Heart left ventricle (tissue), 16 donors: Measurements from ENCODE around the gene DCX. TPM values are rescaled to one million over a fixed set of nuclear protein-coding genes. Genes with fewer than 3 reads are reported as not detected.
A peak's percentile ranks its signal among the peaks of the same experiment; 100 is the strongest.

Experiments used
- ATAC-seq, 4 donors: fragments of 200-7000 bp; cut with Tn5 transposase; one replicate each; pipeline ENCODE4 v1.9.1; 2020 to 2022; ENCODE audit warnings: moderate library complexity in 4 of 4, mild to moderate bottlenecking in 3 of 4, moderate number of reproducible peaks in 1 of 4
- DNase-seq, 5 donors: peaks; one replicate each; pipeline ENCODE4 v3.0.0-alpha.2; 2020
- H3K27ac ChIP-seq, 12 donors: fragments of 200-600 bp; sonication (generic) in 4 of 12; one replicate each; pipeline versions ENCODE4 v1.5.0 to v1.8.0; 2016 to 2022; ENCODE audit warnings: mild to moderate bottlenecking in 2 of 12
- H3K27me3 ChIP-seq, 9 donors: fragments of 200-600 bp; sonication (generic) in 2 of 9; one replicate each; pipeline versions ENCODE4 v1.5.1 to v1.8.0; 2016 to 2022; ENCODE audit warnings: mild to moderate bottlenecking in 3 of 9
- H3K36me3 ChIP-seq, 9 donors: fragments of 200-600 bp; sonication (generic) in 2 of 9; one replicate each; pipeline versions ENCODE4 v1.5.0 to v1.8.0; 2018 to 2022; ENCODE audit warnings: mild to moderate bottlenecking in 2 of 9
- H3K4me1 ChIP-seq, 12 donors: fragments of 200-600 bp; sonication (generic) in 4 of 12; one replicate each; pipeline versions ENCODE4 v1.5.0 to v1.8.0; 2016 to 2022; ENCODE audit warnings: mild to moderate bottlenecking in 3 of 12
- H3K4me3 ChIP-seq, 12 donors: fragments of 200-600 bp; sonication (generic) in 4 of 12; one replicate each; pipeline versions ENCODE4 v1.5.0 to v1.8.0; 2017 to 2022; ENCODE audit warnings: mild to moderate bottlenecking in 9 of 12, moderate library complexity in 4 of 12
- H3K9me3 ChIP-seq, 12 donors: fragments of 200-600 bp; sonication (generic) in 4 of 12; one replicate each; pipeline versions ENCODE4 v1.5.0 to v1.8.0; 2016 to 2022; ENCODE audit warnings: mild to moderate bottlenecking in 1 of 12
- POLR2A ChIP-seq, 2 donors: fragments of 450-650 bp; IDR thresholded peaks; one replicate each; pipeline ENCODE4 v1.6.1; 2017; ENCODE audit warnings: antibody characterized with exemption in 2 of 2, mild to moderate bottlenecking in 2 of 2, moderate library complexity in 2 of 2
- WGBS, 4 donors: extraction: QIAGEN DNeasy Blood & Tissue Kit in 2 of 4; methylation state at CpG; one replicate each; pipeline versions ENCODE4 v1.1.5 to v1.1.7; 2013 to 2018; 5-methylcytosine and 5-hydroxymethylcytosine counted together
- intact Hi-C, 10 donors: fragments of 100-400 bp; cut with DNase I; formaldehyde crosslinking; loops; one replicate each; pipeline versions ENCODE4 v1.11.1 to v1.14.2; 2022
- polyA plus RNA-seq, 2 donors: library from polyadenylated mRNA; stranded (reverse); fragments of 200-250 nt; gene quantifications; one replicate each; pipeline ENCODE4 v1.2.3, GENCODE V29; 2013
- total RNA-seq, 9 donors: library from RNA; depleted of rRNA in 2 of 9; stranded (reverse); fragments of >200 nt in 2 of 9; fragmentation: NEBNext Ultra II Directional in 3 of 9; extraction: Animal tissue kit (Norgen Biotek cat#: 25700) in 3 of 9; gene quantifications; one replicate each; pipeline versions ENCODE4 v1.1.0 to v1.2.4, GENCODE V29; 2016 to 2023
- TF ChIP-seq, protein P1 (sequence below), 12 donors: fragments of 200-600 bp; sonication (generic) in 4 of 12; IDR thresholded peaks; one replicate each; pipeline versions ENCODE4 v1.5.0 to v1.8.0; 2018 to 2022; ENCODE audit warnings: antibody characterized with exemption in 12 of 12, mild to moderate bottlenecking in 5 of 12
- donor health status: ischemic (EF 13 %, LVEDD 7.1; RV severe dilation, severe dysfunction).
- donor health status: healthy with polysubstance abuse.
- donor health status: DM: no; HTN: yes; CAD: no.
- donor health status: DM: no; HTN: no; CAD: no.
- donor health status: ischemic (EF 25% LVEDD 6.9; RV normal size, moderate dysfunction).
- donor health status: ischemic (EF 25% LVEDD 5.7; RV mildly dilated, moderate dysfunction).
- donor health status: healthy.
- donor health status: DM: yes; HTN: yes; CAD: no.
- donor health status: ischemic (EF 35%, LVEDD 5.7; RV mildly dilated, moderate dysfunction).
- donor health status: nonischemic (EF 11% LVEDD 7.7; RV severe dilation, severe dysfunction).
- donor health status: DM: yes; HTN: yes; CAD: no.
- donor health status: PGD.
- donor health status: ischemic (EF 29% LVEDD 5.4; RV normal size, mild dysfunction).
- donor health status: nonischemic (EF 23%, LVEDD 6.1; RV moderate dilation, normal function).

The DCX gene
- total and polyA plus RNA-seq, 11 donors: 0.04 to 0.09 (median 0.07) TPM; not detected in 7

DNA sequence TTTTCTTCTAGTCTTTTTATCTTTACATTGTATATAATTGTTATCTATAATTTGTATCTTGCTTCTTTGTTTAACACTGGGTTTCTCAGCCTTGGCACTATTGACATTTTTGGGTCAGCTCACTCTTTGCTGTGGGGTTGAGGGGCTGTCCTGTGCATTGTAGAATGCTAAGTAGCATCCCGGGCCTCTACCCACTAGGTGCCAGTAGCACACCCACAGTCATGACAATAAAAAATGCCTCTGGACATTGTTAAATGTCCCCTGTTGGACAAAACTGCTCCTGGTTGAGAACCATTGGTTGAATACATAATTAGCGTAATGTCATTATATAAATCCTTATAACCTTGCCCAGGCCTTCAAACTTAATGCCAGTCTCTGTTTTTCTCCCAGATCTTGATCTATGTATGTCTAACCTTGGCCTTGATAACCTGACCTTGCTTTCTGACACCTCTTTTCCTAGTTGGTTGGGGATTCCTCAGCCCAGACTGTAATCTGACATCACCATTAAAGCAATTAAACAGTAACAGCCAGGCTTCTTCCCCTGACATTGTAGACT is 46.1 kb downstream of the DCX start:
- no peak for TF ChIP-seq POLR2A (IDR thresholded peaks at IDR 0.05)
- TF ChIP-seq, protein P1, sequence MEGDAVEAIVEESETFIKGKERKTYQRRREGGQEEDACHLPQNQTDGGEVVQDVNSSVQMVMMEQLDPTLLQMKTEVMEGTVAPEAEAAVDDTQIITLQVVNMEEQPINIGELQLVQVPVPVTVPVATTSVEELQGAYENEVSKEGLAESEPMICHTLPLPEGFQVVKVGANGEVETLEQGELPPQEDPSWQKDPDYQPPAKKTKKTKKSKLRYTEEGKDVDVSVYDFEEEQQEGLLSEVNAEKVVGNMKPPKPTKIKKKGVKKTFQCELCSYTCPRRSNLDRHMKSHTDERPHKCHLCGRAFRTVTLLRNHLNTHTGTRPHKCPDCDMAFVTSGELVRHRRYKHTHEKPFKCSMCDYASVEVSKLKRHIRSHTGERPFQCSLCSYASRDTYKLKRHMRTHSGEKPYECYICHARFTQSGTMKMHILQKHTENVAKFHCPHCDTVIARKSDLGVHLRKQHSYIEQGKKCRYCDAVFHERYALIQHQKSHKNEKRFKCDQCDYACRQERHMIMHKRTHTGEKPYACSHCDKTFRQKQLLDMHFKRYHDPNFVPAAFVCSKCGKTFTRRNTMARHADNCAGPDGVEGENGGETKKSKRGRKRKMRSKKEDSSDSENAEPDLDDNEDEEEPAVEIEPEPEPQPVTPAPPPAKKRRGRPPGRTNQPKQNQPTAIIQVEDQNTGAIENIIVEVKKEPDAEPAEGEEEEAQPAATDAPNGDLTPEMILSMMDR (IDR thresholded peaks at IDR 0.05): no peak
- intact Hi-C loops: loop anchor here in 2 of 10 donors (10.0 kb wide), 1 partner anchor 79 kb away; no protein-coding TSS in a partner anchor

DNA sequence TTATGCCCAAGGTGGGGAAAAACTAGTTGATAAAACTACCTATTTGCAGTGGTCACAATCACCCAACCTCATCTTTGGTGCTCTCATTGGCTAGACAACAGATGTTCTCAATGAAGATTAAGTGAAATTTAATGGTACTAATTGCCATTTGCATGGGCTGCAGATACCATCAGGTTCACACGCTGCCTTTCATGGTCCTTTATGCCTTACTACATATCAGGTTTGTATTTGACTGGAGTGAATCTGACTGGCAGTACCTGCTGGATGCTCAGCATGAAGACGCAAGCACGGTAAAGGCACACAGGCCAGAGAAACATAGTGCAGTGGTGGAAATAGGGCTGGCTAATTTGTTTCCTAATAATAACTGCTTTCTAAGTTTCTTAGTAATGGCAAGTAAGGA is 48.3 kb downstream of the DCX start:
- Histone ChIP-seq H3K27me3 (peaks cover 0 to 13% (median 0%) of the 10 kb centered on the region in 9 donors), H3K4me1 (no peaks in the 10 kb centered on the region), H3K27ac (no peak overlapping the region), H3K36me3 (no peaks in the 10 kb centered on the region), H3K4me3 (no peak overlapping the region), H3K9me3 (no peaks in the 10 kb centered on the region)
- no peak for DNase-seq
- no peak for ATAC-seq
- WGBS, 4 donors: 72 to 89% (median 87%) methylated on average over 3 of the region's 3 CpGs
- intact Hi-C loops: loop anchor here in 3 of 10 donors (5.0 to 10.0 kb wide), 2 partner anchors 81 to 84 kb away; no protein-coding TSS in a partner anchor
- TF ChIP-seq, protein P1 (IDR thresholded peaks at IDR 0.05): no peak
- TF ChIP-seq POLR2A (IDR thresholded peaks at IDR 0.05): no peak

More for the DNA sequence above, 46.1 kb downstream of the DCX start:
- H3K4me3 ChIP-seq: no peak overlapping the region
- peaks cover 0 to 19% (median 0%) of the 10 kb centered on the region in 9 donors for H3K27me3 ChIP-seq
- H3K27ac ChIP-seq: no peak overlapping the region
- no peaks in the 10 kb centered on the region for H3K9me3 ChIP-seq
- no peaks in the 10 kb centered on the region for H3K4me1 ChIP-seq
- DNase-seq: no peak
- ATAC-seq: no peak
- no peaks in the 10 kb centered on the region for H3K36me3 ChIP-seq
- WGBS, 4 donors: 84 to 95% (median 89%) methylated on average over 2 of the region's 2 CpGs

DNA sequence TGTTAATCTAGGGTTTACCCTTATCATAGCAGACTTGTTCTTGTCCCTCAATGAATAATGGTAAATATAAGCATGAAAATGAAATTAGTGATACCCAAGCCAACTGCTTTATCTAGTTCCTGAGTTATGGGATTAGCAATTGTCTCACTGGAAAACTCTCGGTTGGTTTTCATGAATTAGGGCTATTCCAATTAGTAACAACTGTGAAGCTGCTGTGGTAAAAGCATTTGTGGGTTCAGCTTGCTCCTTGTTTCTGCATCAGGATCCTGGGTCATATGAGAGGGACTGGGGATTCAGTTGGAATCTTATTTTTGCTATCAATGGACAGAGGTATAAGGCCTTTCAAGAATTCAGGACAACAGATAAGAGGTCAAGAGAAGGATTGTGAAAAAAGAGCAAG is 50.2 kb downstream of the DCX start:
- no peaks in the 10 kb centered on the region for H3K4me1 ChIP-seq
- H3K4me3 ChIP-seq: no peak overlapping the region
- H3K27me3 ChIP-seq: peaks cover 0 to 10% (median 0%) of the 10 kb centered on the region in 9 donors
- H3K27ac ChIP-seq: no peak overlapping the region
- H3K9me3 ChIP-seq: no peaks in the 10 kb centered on the region
- DNase-seq: no peak
- intact Hi-C loops: loop anchor here in 3 of 10 donors (5.0 to 10.0 kb wide), 2 partner anchors 83 to 86 kb away; no protein-coding TSS in a partner anchor
- ATAC-seq: no peak
- 50 to 77% (median 52%) methylated on average over 1 of the region's 1 CpG for whole genome bisulfite sequencing, 4 donors
- no peak for TF ChIP-seq POLR2A (IDR thresholded peaks at IDR 0.05)
- TF ChIP-seq, protein P1 (IDR thresholded peaks at IDR 0.05): no peak
- H3K36me3 ChIP-seq: no peaks in the 10 kb centered on the region

DNA sequence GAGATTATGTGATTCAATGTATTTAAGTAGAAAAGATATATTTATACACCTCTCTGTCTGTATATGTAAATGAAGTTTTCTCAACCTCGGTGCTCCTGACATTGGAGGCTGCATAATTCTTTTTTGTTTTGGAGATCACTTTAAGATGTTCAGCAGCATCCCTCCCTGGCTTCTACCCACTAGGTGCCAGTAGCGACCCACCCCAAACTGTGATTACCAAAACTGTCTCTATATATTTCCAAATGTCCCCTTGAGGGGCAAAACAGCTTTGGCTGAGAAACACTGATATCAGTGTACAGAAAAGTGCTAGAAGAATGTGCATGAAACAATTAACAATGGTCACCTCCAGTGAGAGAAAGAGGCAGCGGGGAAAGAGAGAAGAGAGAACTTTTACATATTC is 51.2 kb downstream of the DCX start:
- peaks cover 0 to 10% (median 0%) of the 10 kb centered on the region in 9 donors for H3K27me3 ChIP-seq
- no peaks in the 10 kb centered on the region for H3K9me3 ChIP-seq
- DNase-seq (no peak), ATAC-seq (no peak)
- H3K4me1 ChIP-seq: no peaks in the 10 kb centered on the region
- TF ChIP-seq, protein P1 (IDR thresholded peaks at IDR 0.05): peak in 1 of 12 donors; percentile 18
- no peak for TF ChIP-seq POLR2A (IDR thresholded peaks at IDR 0.05)
- 39 to 49% (median 45%) methylated on average over 3 of the region's 3 CpGs for WGBS, 4 donors
- intact Hi-C loops: loop anchor here in 3 of 10 donors (5.0 to 10.0 kb wide), 2 partner anchors 84 to 86 kb away; no protein-coding TSS in a partner anchor
- H3K27ac ChIP-seq: no peak overlapping the region
- no peak overlapping the region for H3K4me3 ChIP-seq
- no peaks in the 10 kb centered on the region for H3K36me3 ChIP-seq
